Uterine smooth muscle cell (primary cell): ENCODE results near the gene DPAGT1. TPM values are rescaled to one million over a fixed set of nuclear protein-coding genes. Genes with fewer than 3 reads are reported as not detected.

Experiments used
- total RNA-seq: library from RNA; depleted of rRNA; stranded (reverse); fragments of >200 nt; gene quantifications from 2 replicates; pipeline ENCODE4 v1.2.3, GENCODE V29; 2014

DPAGT1 gene
- total RNA-seq = 15.3 and 28.6 TPM in 2 replicates

DNA sequence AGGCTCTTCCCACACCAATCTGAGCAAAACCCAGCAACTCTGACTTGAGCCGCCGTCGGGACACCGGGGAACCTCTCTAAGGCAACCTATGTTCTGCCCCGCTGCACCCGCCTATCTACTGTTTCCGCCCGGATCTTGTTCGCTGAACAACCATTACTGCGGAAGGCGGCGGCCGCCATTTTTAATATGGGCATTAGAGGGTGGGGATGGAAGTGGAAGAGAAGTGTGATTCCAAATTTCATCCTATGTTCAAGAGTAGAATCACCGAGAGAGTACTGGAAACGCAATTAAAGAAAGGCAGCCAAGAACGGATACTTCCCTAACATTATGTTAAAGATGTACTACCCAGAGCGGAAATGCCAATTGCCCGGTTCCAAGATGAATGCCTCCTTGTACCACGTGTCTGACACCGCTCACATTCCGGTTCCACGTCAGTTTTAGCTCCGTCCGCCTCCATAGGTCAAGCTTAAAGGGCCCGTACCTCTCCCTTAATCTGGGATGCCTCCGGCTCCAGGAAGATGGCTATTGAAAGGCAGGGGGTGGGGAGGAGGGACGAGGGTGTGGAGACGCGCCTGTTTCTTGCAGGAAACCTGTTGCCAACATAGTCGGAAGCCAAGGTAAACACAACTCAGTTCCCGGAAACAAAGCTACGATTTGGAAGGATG lies at the start of gene DPAGT1:
Gene DPAGT1 (minus strand): TSS at position 95 of the 665 bp plus-strand sequence. CDS start 198 bp downstream, outside the sequence.

DNA sequence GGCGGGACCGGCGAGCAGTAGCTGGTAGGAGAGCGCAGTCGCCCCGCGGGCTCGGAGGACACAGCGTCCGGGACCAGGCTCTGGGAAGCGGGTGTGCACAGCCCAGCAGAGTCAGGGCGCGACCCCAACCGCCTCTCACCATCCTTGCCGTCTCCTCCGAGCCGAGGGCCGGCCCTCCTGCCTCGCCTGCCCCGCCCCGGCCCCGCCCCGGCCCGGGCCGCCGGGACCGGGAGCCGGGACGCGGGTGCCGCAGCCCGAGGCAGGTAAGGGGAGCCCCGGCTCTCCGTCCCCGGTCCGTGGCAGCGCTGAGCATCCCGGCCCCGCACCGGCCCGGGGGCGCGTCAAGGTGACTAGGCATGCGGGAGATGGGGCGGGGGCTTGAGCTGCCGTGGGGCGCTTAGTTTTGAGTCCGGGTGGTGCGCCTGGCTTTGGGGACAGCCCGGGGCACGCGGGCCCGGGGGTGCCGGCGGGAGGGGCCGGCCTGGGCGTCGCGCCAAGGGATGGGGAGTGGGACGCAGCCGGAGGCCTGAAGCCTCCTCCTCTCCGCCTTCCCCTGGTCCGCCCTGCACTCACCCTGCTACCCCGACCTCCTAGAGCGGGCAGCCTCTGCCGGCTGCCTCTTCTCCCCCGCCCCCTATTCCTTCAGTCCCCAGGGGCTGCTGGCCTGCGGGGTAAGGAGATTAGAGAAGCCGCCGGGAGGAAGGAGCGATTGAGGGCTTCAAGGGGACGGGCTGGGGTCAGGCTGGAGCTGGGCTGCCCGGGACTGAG lies 47.5 kb upstream of the DPAGT1 start, which contains the start of gene ABCG4:
Gene ABCG4 (plus strand): TSS at position 35 of the 768 bp plus-strand sequence. CDS start 914 bp downstream, outside the sequence.

DNA sequence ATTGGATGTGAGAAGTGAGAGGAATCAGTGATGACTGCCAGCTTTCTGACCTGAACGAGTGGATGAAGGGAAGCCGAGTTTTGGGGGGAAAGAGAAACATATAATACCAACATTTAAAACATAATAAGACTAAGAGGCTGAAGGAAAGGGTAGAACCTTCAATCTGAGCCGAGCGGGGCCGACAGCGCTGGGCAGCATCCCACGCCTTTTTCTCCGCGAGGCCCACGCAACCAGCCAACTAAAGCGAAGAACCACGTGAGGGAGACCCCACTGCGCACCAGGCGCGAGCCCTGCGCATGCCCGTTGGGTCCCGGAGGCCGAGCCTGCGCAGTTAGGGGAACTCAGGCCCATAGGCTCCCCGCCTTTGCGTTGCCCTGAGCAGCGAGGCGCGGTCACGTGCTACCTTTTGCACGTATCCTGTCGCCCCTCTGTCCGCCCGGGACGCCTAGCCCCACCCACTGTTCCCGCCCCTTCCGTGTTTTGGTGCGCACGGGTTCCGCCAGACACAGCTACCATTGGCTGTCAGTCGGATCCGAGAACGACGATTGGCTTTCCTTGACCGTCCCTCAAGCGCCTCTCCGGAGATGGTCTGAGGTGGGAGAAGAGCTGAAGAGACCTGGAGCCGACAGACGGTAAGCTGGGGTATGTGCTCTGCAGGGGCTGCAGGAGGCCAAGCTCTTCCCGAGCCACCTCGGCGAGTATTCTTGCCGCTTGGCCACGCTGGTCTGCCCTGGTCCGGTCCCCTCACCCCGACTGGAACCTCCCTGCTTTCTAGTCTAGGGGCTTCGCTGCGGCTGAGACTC lies 19.6 kb upstream of the DPAGT1 start, which contains the start of gene HINFP:
Gene HINFP (plus strand): TSS at position 573 of the 803 bp plus-strand sequence. CDS start 5,365 bp downstream, outside the sequence.

DNA sequence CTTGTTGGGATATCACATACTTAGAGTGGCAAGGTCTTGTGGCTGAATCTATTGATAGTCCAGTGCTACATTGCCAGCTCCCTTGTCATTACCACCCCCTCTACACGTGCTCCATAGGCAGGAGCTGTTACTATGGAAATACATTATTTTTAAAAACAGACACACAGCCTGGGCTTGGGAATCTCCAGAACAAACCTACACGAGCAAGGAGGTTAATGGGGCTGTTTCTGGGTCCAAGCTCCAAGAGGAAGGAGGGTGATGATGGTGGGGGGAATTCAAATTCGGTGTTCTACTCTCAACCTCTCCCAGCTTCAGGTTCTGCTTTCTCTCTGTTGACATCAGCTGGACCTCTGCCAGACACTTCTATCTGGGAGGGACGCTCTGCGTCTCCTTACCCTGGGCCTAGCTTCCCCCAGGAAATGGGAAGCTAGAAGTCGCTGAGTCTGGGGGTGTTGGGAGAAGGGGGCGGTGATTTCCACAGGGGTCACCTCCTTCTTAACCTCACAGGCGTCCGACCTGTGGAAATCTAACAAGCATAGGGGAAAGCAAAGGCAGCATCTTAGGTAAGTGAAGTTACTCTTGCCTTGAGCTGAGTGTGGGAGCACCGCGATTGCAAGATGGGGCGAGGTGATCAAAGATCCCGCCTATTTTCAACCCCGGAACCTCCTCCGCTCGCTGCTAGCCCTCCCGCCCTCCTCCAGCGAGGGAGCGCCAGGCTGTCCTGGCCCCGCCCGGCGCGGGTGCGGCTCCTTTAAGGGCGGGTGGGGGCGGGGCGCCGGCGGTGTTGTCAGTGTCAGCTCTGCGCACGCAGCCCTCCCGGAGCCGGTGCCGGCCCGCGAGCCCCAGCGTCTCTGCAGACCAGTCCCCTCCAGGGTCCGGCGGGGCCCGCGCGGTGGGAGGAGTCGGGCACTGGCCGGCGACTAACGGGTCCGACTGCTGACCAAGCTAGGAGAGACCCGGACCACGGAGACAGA lies 5.2 kb upstream of the DPAGT1 start, which contains the start of gene C2CD2L:
Gene C2CD2L (plus strand): TSS at position 781 of the 974 bp plus-strand sequence. CDS start 398 bp downstream, outside the sequence.

DNA sequence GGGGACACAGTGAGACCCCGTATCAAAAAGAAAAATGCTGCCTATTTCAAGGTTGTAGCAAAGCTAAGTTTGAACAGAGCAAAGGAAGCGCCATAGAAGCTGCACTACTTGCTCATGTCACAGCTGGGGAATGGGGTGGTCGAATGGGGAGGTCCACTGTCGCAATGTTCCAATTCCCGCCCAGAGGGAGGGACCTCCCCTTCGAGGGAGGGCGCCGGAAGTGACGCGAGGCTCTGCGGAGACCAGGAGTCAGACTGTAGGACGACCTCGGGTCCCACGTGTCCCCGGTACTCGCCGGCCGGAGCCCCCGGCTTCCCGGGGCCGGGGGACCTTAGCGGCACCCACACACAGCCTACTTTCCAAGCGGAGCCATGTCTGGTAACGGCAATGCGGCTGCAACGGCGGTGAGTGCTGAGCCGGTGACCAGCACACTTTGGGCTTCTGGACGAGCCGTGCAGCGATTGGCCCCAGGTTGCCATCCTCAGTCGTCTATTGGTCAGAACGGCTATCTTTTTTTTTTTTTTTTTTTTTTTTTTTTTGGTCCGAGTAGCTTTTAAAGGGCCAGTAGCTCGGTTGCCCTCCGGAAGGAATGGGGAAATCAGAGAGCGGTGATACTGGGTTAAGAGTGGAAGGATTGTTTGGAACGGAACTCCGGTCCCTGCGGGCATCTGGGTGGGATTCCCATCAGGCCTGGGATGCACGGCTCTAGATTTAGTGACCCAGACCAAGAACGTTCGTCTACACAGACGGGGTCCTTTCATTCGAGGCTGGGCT lies 16.8 kb downstream of the DPAGT1 start, which contains the start of gene HMBS:
Gene HMBS (plus strand): TSS at position 219 of the 774 bp plus-strand sequence. CDS start 153 bp downstream, at position 372.

DNA sequence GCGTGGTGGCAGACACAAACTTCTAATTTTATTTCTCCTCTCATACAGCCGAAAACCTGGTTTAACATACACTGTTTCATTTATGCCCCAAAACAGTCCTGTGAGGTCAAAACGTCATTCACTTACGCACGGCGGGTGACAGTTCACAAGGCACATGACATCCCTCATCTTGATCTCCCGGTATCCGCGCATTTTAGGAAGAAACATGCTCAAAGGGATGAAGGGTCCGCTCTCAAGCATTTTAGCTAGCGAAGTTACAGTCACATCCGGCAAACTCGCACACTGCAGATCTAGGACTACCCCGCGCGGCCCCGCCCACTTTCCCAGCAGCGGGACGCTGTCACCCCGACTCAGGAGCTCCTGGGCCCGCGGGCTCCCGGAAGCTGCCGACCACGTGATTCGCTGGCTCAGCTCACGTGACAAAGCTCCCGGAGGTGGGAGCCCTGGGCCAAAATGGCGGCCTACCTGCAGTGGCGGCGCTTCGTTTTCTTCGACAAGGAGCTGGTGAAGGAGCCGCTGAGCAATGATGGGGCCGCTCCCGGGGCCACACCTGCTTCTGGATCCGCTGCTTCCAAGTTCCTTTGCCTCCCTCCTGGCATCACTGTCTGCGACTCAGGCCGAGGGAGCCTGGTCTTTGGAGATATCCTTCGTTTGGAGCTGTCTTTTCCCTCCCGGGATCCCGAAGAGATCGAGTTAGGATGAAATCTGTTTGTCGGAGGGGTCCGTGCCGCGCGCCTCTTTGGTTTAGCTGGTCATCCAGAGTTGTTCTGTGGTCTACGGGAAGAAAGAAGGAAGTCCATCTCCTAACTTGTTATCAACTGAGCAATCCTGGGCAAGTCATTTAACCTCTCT lies 34.1 kb downstream of the DPAGT1 start, which contains the start of gene VPS11:
Gene VPS11 (plus strand): TSS at position 448 of the 852 bp plus-strand sequence. CDS start 6 bp downstream, at position 454.

DNA sequence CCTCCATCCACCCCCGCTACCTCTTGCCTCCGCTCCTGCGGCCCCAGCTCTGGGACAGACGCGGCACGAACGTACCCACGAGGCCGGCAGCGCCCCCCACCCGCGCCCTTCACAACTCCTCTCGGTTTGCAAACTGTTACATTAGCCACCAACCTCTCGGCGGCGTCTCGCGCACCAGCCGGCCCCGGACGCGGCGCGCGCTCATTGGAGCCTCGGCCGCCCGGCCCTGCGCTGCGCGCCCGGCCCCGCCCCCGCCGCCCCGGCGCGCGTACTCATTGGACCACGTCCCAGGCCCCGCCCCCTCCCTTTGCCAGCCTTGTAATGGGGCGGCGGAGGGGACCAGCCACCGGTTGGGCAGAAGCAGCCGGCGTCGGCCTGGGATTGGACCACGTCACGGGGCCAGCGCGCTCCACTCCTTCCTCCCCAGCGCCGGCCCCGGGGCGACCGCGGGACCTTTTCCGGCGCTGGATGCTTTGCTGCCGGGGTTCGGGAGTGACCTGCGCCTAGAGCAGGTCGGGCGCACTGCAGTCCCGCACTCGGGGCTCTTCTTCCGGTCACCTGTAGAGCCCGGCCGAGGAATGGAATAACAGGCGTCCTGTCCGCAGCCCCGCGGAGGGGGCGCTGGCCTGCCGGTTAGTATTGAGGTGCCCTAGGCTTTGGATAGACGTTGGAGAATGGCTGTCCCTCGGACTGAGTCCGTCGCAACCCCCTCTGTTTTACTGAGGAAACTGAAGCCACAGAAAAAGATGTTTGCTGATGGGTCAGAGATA lies 44.5 kb downstream of the DPAGT1 start, which contains the start of gene HYOU1:
Gene HYOU1 (minus strand): TSS at position 206 of the 770 bp plus-strand sequence. CDS start 1,045 bp downstream, outside the sequence.

Other genes starting within 250 kb of the DPAGT1 start
- not detected in 2 replicates for gene CXCR5, start 218.0 kb downstream of the DPAGT1 start, total RNA-seq
- gene BCL9L, start 175.9 kb downstream of the DPAGT1 start, total RNA-seq = 15.9 and 17.7 TPM in 2 replicates
- gene UPK2, start 145.6 kb downstream of the DPAGT1 start, total RNA-seq = not detected in 2 replicates
- not detected in 2 replicates for gene FOXR1, start 130.1 kb downstream of the DPAGT1 start, total RNA-seq
- 30.7 and 39.7 TPM in 2 replicates for gene CENATAC, start 103.7 kb downstream of the DPAGT1 start, total RNA-seq
- 898 and 970 TPM in 2 replicates for gene RPS25, start 83.5 kb downstream of the DPAGT1 start, total RNA-seq
- gene TRAPPC4, start 83.1 kb downstream of the DPAGT1 start, total RNA-seq = 84.5 and 96.3 TPM in 2 replicates
- gene SLC37A4, start 71.0 kb downstream of the DPAGT1 start, total RNA-seq = 13.7 and 14.7 TPM in 2 replicates
- gene HYOU1, start 44.6 kb downstream of the DPAGT1 start, total RNA-seq = 205 and 414 TPM in 2 replicates
- gene VPS11, start 34.0 kb downstream of the DPAGT1 start, total RNA-seq = 30.1 and 31.1 TPM in 2 replicates
- 16.0 and 22.8 TPM in 2 replicates for gene HMBS, start 17.0 kb downstream of the DPAGT1 start, total RNA-seq
- 3.3 and 4.7 TPM in 2 replicates for gene C2CD2L, start 5.5 kb upstream of the DPAGT1 start, total RNA-seq
- 12.4 and 17.2 TPM in 2 replicates for gene HINFP, start 19.7 kb upstream of the DPAGT1 start, total RNA-seq
- gene ABCG4, start 47.2 kb upstream of the DPAGT1 start, total RNA-seq = under 0.01 and 0.12 TPM in 2 replicates
- 9.6 and 15.2 TPM in 2 replicates for gene NLRX1, start 66.9 kb upstream of the DPAGT1 start, total RNA-seq
- gene NHERF4, start 83.6 kb upstream of the DPAGT1 start, total RNA-seq = not detected in 2 replicates
- gene CBL, start 104.5 kb upstream of the DPAGT1 start, total RNA-seq = 11.0 and 11.4 TPM in 2 replicates
- gene MCAM, start 215.3 kb upstream of the DPAGT1 start, total RNA-seq = 20.5 and 27.0 TPM in 2 replicates
- gene RNF26, start 232.7 kb upstream of the DPAGT1 start, total RNA-seq = 7.2 and 8.4 TPM in 2 replicates
- 3.5 and 15.2 TPM in 2 replicates for gene C1QTNF5, start 239.0 kb upstream of the DPAGT1 start, total RNA-seq
- not detected in 2 replicates for gene MFRP, start 244.9 kb upstream of the DPAGT1 start, total RNA-seq